HG02981 (cell line): ENCODE measurements around the gene PLA2G4E.

Experiments used
- ATAC-seq: cut with Tn5 transposase; IDR thresholded peaks from one replicate; pipeline ENCODE4 v1.9.1; 2021; ENCODE audit warnings: mild to moderate bottlenecking, moderate library complexity; ENCODE audit not compliant: unreplicated experiment

PLA2G4E gene

GRCh38 chr15:41958002-41958420, 62.8 kb downstream of the PLA2G4E start:
- ATAC-seq, result no peak

- ATAC-seq, result peak; percentile 68
Observed at GRCh38 chr15:41957021-41957897, 63.6 kb downstream of the PLA2G4E start.

DNA sequence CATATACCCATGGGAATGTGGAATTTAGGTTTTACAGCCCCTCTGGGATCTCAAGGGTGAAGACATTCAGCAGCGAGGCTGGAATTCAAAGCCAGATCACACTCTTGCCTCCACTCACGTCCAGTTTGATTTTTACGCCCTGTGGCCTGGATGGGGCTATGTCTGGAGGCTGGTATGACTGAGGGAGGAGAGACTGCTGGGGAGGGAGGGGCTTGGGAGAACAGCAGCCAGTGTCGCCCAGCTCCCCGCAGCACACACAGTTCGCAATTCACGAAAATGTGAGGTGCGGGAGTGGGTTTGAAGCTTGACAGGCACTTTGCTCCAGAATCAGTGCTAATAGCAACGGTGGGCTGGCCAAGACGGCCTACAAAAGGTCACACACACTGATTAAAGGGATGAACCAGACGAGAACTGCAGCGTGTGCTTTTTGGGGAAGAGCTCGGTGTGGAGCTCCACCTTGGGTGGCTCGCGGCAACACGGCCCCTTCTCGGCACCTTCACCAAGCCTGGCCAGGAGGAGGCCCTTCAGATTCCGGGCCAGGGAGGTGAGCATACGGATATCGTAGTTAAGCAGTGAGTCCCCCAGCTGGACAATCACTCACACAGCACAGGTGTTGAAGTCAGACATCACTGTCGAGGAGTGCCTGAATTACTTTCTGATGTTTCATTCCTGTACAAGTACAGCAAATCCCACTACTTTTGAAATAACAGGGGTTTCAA, 64.9 kb downstream of the PLA2G4E start:
- no peak for ATAC-seq

DNA sequence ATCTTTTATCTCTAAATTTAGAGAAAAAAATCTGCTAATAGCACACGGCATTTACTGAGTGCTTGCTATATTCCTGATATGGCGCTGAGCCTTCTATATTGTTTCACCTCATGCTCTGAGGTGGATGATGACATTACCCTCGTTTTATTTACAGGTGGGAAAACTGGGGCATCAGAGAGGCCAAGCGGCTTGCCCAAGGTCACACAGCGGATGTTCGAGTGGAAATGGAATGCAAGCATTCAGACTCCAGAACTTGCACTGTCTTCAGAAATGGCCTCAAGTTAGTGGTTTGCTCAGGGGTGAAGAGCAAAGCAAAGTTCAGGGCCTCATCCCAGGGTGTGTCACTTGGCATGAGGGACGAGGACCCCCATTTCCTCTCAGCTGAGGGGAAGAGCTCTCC, 65.7 kb downstream of the PLA2G4E start:
- ATAC-seq, result no peak

- no peak for ATAC-seq
Observed at GRCh38 chr15:41954036-41954435, 66.8 kb downstream of the PLA2G4E start.

DNA sequence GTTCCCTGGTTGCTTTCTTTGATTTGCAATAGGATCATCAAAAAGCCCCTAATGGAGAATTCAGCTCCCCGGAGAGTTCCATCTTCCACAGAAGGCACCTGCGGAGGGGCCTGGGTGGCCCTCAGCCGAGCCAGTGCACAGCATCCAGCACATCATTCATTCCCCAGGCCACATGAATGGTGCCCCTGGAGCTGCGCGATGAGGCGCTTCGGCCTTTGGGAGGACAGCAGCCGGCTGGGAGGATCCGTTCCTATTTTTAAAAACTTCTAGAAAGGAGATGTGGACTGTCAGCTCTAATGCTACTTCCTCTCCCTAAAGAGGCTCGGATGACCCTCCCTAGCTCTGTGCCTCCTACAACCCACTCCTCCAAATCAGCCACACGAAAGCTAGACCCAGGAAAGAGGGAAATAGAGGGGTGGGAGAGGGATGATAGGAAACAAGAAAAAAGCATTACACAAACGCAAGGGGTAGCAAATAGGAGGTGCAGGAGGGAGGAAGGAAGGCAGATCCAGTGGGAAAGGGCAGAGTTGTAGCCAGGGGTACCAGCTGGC, 68.8 kb downstream of the PLA2G4E start:
- ATAC-seq, result no peak

- no peak for ATAC-seq
Observed at GRCh38 chr15:41951571-41951970, 69.3 kb downstream of the PLA2G4E start.

DNA sequence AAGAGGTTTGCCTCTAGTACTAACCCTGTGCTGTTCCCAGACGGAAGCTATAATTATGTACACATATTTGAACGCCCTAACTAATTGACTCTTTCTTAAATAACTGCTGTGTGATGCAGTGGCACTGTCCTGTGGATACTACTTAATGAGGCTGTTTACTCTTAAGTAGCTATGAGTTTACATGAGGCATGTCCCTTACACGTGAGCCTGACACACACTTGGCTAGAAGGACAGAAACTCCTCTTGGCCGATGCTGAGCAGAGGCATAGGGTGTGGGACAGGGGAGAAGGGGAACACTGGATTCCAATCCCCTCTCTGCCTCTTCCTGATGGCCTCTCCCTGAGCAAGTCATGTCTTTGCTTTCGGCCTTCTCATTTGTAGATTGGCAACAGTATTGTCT, 70.4 kb downstream of the PLA2G4E start:
- ATAC-seq, result no peak

GRCh38 chr15:41950127-41950483, 70.7 kb downstream of the PLA2G4E start:
- no peak for ATAC-seq

GRCh38 chr15:41949401-41950126, 71.3 kb downstream of the PLA2G4E start:
- ATAC-seq, result no peak

DNA sequence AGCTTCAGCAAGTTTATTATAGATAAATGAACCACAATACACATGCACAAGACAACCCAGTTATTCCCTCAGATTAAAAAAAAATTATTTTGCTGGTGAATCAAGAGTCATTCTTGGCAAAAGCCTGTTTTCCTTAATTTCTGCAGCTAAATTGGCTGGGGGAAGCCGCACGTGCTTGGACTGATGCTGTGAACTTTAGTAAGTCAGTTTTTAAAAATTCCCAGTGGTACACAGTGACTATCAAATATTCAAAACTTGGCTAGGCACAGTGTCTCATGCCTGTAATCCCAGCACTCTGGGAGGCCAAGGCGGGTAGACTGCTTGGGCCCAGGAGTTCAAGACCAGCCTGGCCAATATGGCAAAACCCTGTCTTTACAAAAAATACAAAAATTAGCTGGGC, 72.4 kb downstream of the PLA2G4E start:
- no peak for ATAC-seq

GRCh38 chr15:41946970-41947369, 73.9 kb downstream of the PLA2G4E start:
- ATAC-seq, result no peak

- ATAC-seq, result no peak
Observed at GRCh38 chr15:41945731-41946130, 75.1 kb downstream of the PLA2G4E start.

GRCh38 chr15:41945221-41945620, 75.6 kb downstream of the PLA2G4E start:
- ATAC-seq, result no peak

- no peak for ATAC-seq
Observed at GRCh38 chr15:41944313-41944940, 76.4 kb downstream of the PLA2G4E start.

DNA sequence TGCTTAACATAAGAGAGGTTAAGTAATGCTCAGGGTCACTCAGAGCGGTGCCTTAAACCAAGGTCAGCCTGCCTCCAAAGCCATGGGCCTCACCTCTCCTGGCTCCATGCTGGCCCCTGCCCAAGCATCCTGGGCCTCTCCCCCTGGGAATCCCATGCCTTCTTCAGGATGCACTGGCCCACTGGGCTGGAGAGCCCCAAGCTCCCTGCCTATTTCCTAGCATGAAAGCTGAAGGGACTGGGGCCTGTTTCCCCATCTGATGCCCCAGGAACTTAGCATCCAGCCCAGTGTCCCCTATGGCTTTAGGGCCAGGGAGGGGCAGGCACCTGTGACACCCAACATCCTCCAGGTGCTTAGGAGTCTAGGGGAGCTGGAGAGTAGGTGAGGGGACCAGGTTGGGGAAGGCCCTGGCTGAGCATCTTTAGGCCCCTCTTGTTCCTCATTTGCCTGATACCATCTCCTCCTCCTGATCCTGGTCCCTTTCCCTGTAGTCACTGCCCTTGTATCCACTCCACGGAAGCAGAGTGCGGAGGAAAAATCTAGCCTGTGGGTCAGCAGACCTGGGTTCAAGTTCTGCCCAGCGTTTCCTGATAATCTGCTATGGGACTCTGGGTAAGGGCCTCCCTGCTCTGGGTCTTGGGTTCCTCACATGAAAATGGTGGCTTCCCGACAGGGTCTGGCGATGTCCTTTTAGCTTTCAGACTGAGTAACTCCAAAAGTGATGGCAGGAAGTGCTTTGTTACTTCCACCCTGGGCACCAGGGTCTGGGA, 77.1 kb downstream of the PLA2G4E start:
- ATAC-seq, result no peak

- ATAC-seq, result no peak
Observed at GRCh38 chr15:41942886-41943285, 78.0 kb downstream of the PLA2G4E start.

GRCh38 chr15:41941644-41942415, 79.0 kb downstream of the PLA2G4E start:
- ATAC-seq, result no peak

- ATAC-seq, result no peak
Observed at GRCh38 chr15:41940441-41940857, 80.4 kb downstream of the PLA2G4E start.
